ENCODE data around the gene CSRP1.

- TF ChIP-seq CTCF (IDR thresholded peaks at IDR 0.05) (no peak), POLR2A (IDR thresholded peaks at IDR 0.05) (no peak)
These were observed 70.0 kb downstream of the CSRP1 start for GRCh38 chr1:201436969-201437368.

Measured in right lobe of liver (tissue), 4 donors.